DMS53 (cell line): ENCODE results near the gene HOXD8.

ENCODE experiments used
- DNase-seq: peaks from one replicate; lab custom pipeline; 2025; lab: John Stamatoyannopoulos, UW

The HOXD8 gene

DNA sequence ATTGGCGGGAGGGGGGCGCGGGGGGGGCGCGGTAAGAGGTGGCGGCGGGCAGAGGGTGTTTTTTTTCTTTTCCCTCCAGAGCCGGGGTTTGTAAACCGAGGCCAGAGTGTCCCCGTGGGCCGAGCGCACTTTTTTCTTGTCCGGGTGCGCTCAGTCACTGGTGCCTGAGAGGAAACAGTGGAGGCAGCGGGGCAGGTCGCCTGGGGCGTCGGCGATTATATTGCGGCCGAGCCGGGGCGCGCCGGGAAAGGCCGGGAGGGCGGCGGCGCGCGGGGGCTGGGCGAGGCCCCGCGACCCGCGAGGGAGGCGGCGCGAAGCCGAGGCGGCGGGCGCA, 275 bp downstream of the HOXD8 start:
- peak; percentile 86 for DNase-seq

DNA sequence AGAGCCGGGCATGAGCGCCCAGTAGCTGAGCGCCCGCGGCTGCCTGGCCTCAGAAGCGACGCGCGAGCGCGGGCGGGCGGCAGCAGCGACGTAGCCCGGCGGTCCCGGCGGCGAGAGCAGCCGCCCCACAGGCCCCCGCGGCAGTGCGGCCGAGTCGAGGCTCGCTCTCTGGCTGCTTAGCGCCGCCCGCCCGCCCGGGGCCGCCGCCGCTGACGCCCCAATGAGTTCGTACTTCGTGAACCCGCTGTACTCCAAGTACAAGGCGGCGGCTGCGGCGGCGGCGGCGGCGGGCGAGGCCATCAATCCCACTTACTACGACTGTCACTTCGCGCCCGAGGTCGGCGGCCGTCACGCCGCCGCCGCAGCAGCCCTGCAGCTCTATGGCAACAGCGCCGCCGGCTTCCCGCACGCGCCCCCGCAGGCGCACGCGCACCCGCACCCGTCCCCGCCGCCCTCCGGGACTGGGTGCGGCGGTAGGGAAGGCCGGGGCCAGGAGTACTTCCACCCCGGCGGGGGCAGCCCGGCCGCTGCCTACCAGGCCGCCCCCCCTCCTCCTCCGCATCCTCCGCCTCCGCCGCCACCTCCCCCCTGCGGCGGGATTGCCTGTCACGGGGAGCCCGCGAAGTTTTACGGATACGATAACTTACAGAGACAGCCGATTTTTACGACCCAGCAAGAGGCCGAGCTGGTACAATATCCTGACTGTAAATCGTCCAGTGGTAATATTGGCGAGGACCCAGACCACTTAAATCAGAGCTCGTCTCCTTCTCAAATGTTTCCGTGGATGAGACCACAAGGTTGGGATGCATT, 847 bp downstream of the HOXD8 start:
- DNase-seq = peak; percentile 86

DNA sequence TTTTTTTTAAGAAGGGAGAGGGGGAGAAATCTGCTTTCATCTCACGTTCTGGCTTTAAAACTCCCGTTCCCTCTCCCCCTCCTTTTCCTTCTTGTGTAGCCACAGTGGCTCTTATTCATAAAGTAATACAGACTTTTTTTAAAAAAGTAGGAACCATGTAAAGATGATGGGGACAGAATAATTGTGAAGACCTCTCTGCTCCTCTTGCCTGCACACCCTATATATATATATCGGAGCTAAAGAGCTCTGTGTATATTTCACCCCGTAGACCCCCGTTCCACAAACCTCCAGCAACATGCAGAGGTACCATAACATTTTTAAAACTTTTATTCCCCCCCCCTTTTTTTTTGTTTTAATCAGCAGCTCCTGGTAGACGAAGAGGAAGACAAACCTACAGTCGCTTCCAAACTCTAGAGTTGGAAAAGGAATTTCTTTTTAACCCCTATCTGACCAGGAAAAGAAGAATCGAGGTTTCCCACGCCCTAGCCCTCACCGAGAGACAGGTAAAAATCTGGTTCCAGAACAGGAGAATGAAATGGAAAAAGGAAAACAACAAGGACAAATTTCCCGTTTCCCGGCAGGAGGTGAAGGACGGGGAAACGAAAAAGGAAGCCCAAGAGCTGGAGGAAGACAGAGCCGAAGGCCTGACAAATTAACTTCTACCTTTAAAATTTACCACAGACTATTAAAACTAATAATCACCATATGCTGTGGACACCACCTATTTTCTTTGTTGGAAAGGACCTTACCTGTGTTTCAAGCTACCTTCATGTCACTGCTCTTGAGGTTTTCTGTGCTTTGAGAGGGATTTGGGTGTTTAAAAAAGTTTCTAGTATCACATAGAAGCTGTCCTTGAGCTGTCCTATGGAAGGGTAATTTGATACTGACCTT, 1.7 kb downstream of the HOXD8 start:
- no peak for DNase-seq

DNA sequence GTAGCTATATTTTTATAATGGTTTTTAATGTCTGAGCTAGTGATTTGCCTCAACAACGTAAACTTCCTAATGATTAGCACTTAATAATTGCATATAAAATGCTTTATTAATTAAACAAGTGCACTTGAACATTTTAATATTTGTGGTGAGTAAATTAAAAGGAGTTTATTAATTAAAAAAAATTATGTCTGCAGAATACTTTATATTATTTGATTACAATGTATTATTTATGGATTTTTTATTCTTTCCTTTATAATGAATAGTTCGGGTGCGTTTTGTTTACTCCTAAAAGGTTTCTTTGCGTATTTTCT, 2.3 kb downstream of the HOXD8 start:
- DNase-seq = no peak

DNA sequence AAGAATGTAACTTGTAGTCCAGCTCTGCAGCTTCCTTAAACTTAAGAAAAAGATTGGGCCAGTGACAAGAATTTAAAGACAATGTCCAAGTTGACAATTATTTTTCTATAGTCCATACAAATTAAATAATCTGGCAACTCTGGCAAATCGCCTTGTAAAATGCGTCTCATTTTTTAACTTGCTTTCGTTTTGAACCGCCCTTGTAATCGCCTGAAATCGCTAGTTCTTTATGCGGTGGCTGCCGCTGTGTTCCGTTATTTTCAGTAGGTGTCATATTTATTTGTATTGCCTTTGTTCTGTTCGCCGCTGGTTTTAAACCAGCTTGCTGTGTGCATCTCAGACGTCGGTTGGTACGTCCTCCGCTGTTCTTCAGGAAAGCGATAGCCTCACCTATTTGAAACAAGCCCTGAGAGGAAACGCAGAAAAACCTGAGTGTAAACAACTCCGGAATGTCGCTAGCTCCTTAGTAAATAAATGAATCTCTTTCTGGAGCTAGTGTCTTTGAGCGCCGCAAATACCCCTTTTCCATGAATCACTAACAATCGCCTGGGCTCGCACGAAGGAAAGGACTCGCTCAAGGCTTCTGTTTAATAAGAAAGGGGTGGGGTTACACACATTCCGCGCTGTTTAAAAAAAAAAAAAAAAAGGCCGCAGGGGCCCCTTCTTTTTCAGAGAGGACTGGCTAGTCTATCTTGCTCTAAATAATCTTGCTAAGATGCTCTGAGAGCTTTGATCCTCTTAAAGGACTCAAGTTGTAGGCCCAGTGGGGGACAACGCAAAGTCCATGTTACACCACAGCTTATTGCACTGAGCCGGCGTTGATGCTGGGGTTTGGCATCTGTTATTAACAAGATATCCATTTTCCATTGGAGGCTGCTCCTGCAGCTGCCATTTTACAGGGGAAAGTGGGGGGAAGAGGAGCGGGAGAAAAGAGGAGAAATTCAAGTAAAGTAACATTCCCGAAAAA, 3.0 kb downstream of the HOXD8 start:
- DNase-seq = no peak

DNA sequence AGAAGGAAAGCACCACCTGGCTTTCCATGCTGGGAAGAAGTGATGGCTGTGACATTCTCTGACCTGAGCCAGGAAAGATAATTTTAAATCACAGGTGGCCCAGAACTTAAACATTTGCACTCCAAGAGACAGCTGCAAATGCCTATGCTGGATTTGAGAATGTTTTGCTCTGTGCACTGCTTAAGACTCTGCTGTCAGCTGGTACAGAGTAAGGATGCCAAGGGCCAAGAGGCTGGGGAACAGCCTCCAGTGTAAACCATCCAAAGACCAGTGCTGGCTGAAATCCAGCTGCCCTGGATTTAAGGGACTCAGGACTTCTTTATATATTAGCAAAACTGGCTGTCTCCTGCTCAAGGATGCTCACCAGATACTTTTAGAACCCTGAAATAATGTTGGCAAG, 3.9 kb downstream of the HOXD8 start:
- DNase-seq = no peak

DNA sequence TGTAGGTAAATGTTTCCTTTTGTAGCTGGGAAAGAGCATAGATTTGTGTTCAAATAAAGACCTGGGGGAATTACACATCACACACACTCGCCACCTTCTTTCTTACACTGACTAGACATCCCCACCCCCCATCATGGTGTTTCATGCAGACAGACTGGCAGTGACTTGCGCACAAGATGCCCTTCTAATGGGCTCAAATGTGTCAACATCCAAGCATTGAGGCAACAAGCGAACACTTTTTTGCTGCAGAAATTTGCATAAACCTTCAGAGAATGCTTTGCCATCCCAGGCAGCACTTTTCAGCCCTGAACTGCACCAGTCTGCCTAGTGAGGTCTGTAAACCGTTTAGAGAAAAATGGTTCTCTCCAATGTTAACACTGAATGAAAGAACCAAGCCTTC, 4.5 kb downstream of the HOXD8 start:
- no peak for DNase-seq

DNA sequence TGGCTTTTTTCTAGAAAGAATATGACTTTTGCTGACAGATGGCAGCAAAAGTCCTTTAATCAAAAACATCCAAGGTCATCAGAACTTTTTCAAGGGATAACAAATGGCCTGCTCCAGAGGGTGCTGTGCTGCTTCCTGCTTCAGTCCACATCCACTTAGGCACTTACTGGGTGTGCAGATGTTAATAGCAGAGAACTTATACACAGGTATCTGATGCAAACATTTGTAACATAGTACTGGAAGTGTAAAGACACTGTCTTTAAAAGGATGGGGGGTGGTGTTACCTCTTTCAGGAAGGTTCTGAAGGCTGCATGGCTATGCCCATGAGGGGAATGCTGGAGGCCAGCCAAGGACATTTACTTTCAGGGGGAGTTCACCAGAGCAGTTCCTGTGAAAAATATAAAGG, 5.5 kb downstream of the HOXD8 start:
- no peak for DNase-seq

DNA sequence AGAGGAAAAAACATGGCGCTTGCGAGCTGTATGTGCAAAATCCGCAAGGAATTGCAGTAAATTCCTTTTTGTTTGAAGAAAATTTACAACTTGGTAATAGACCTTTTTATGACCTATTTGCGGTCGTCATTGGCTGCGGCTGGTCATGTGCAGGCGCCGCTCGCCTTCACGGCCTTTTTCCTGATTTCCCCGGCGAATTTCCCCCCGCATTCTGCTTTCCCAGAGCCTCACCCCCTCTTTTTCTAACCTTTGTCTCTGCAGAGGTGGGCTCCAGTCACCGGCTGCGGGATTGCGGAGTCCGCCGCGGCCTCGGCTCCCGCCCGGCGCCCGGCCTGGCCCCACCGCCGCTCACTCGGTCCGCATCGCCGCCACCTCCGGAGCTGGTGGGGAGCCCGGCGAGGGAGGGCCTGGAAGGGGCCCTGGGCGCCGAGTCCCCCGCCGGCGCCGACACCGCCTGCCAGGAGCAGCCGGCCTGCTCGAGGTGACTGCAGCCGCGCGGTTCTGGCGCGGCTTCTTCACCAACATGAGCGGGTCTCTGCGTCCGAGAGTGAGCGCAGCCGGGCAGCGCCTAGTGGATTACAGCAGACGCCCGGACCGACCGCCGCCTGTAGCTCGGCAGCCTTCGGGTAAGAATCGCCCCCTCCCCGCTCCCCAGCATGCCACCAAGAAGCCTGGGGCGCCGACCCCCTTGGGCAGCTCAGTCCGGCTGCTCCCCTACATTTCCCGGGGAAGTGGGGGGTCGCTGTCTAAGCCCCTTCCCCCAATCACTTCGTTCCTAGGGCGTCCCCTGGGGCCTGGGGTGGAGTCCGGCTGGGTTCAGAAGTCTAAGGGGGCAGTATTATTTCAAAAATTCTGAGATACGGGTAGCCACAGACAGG, 7.1 kb downstream of the HOXD8 start:
- DNase-seq = peak; percentile 58

DNA sequence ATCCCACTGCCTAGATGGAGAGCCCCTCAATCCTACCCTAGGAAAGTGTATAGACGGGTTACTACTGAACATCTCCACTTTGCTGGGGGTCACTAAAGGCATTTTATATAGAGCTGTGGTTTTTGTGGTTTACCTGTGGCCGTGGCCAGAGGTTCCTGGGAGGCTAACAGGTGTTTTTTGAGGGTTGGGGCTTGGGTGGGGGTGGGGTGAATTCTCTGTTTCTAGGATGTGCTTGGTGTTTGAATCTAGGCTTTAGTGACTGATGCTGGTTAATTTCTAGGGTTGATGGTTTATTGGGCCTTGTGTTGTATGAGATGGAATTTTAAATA, 7.7 kb downstream of the HOXD8 start:
- DNase-seq = no peak

DNA sequence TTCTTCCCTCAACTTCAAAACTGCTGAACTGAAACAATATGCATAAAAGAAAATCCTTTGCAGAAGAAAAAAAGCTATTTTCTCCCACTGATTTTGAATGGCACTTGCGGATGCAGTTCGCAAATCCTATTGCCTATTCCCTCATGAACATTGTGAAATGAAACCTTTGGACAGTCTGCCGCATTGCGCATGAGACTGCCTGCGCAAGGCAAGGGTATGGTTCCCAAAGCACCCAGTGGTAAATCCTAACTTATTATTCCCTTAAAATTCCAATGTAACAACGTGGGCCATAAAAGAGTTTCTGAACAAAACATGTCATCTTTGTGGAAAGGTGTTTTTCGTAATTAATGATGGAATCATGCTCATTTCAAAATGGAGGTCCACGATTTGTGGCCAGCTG, 8.4 kb downstream of the HOXD8 start:
- DNase-seq = no peak

DNA sequence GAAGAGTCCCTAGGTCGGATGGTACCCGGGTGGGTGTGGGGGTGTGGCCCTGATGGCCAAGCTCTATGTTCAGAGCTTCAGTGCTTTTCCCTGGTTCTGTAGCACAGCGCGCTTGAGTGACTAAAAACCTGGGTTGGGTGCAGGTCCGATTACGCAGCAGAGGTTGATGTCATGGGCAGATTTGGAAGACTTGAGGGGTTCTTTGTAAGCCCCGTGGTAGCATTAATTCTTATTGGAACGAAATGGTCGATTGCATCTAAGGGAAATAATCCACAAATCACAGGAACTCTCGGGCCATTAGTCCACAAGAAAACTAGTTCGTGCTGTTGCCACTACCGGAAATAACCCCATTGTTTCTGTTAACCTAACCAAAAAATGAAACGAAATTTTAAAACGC, 9.0 kb downstream of the HOXD8 start:
- DNase-seq = no peak

DNA sequence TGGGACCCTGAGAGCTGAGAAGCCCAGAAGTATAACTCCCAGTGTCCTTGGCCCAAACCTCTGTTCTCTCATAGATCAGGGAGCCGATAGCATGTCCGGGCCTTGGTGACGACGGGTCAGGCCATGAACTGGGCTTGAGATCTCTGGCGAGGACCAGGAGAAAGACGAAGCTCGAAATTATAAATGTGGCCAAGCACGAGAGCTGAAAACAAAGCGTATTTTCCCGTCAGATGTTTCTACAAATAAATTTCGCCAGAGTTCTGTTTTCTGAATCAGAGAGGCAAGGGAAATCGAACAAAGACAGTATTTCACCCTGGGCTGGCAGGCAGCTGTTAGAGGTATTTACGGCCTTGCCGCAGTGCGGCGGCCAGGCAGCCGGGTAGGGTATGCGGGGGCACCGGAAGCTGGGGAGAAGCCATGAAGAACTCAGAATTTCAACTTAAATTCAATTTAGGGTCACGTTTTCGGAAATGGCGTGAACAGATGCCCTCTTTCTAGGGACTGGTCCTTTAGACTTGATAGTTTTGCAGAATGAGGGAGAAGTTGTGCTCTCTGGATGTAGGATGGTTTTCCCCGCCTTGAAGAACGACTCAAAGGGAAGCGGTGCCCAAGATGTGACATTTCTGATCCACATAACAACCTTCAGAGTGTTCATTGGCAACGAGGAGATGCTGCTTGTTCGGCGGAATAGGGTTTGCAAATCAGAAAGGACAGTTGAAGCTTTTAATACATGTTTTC, 9.6 kb downstream of the HOXD8 start:
- no peak for DNase-seq

DNA sequence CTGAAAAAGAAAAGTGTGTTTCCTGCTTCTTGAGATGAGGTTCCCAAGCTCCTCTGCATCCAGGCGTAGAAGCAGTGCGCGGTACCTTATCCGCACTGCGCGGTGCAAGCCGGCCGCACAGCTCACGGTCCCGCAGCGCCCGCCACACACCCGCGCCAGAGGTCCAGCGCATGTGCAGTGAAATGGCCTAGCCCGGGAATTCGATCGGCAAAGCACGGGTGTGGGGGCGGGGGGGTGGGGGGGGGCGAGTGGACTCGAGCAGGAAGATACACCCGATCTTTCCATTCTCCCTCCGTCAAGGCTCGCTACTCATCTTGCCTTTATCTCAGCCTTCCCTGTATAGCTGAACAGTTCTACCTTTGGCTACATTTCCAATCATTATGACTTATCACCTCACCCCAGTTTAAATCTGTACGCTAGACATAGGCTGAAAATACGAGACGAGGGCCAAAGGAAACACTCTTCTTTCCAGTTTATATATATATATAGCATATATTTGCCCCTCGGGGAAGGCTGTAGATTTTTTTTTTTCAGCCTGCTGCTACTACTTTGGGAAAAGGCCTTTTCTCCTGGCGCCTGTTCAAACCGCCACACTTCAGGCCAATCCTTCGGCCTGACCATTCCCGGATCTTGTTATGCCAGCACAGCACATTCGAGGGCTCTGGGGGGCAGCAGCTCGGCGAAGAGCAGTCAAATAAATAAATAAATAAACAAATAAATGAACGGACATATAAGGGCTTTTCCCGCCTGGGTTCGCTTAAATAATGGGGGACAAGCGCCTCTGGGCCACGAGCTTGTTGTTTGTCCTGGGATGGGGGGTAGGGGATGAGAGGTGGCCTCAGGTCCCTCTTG, 10.4 kb downstream of the HOXD8 start:
- DNase-seq = peak; percentile 73

DNA sequence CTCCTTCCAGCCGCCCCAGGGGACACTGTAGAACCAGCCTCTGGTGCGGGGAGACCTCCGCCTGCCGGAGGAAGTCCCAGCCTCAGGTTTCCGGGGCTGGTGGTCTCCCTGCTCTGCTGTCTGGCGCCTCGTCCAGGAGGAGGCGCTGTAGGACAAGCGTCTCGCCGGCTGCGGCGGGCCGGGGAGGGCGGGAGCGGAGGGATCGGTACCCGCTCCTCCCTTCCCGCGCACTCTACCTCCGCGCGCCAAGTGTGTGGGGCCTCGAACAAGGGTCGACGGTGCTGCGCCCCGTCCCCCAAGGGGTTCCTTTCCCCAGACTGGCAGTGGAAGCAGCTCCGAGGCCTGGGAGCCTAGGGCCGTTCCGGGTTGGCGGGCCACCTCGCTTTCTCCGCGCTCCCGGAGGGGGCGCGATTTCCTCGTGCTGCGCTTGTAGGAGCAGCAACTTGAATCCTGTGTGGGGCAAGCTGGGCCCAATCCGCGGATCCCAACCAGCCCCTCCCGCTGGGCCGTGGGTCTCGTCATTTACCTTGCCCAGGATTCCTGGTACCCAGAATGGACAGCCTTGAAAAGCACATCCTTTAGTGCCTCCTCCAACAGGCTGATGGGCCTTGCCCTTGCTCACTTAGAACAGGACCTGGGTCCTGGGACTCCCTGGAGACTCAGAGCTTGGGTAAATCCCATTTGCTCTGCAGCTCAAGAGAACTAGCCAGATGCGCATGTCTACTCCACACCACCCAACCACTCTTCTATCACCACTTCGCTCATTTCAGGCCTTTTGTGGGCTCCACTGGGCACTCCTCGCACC, 11.2 kb downstream of the HOXD8 start:
- DNase-seq = peak; percentile 95

DNA sequence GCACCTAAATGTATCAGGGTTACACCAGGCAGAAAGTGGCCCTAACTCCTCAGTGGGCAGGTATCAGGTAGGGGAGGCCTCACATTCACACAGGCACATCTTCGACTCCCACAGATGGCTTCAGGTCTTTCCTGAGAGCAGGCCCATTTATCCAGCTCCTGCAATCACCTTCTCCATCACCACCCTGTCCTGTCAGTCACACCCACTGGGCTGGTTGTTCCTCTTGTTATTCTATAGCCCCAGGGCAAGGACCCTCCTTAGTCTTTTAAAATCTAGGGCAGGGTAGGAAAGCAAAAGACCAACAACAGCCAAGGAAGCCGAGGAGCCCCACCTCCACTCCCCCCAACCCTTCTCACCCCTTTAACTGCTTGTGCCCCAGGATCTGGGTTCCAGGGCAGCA, 12.8 kb downstream of the HOXD8 start:
- DNase-seq = no peak

DNA sequence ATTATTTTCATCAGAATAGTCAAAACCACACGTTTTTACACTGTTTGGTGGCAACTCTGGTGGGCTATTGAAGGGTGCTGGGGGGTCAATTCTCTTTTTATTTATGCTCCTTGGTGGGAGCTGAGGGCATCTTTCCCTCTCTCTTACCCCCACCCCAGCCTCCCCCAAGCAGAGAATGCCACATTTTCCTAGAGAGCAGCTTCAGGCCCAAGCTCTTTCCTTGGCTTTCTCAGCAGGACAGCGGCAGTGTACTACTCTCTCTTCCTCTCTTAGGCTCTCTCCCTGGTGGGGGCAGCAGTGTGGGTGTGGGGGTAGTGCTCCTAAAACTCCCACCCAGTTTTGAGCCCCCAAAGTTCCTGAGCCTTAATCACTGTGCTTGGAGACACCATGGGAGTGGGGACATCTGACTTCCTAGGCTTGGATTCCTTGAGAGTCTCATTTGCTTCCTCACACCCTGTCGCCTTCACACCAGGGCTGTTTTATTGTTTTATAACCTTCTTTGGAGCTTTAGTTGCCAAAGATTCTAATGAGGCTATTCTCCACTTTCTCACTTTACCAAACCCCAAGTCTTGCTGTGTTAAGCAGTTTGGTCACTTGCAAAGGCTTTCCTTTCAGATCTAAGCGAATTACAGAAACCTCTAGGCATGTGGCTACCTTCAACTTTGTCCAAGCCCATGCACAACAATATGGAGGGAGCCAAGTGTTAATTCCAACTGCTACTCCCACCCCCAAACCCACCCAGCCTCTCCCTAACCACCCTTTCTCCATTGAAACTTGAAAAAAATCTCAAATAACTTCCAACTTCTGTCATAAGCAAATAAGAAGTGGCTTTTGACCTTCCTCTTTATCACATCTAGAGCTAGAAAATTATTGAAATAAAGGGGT, 15.8 kb downstream of the HOXD8 start:
- no peak for DNase-seq

DNA sequence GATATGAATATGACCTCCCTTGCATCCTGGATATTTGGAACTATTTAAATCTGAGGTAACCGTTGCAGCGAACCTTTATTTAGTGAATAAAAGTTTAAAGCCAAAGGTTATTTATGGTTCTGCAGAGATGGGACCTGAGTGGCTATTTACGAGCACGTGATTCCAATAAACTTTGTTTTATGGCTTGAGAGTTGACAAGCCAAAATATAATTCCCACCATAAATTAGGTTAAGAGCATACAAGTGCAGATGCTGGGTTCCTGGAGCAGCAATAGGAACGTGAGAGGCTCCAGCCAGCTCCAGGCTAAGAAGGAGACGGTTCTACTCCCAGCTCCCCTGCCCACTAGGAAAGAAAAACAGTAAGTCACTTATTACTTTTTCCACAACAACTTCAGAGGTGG, 16.6 kb downstream of the HOXD8 start:
- DNase-seq = no peak
